Keratinocyte (primary cell): Measurements from ENCODE around the gene VEZT. TPM values are rescaled to one million over a fixed set of nuclear protein-coding genes. Genes with fewer than 3 reads are reported as not detected.

Experiments
- DNase-seq: peaks from one replicate; pipeline ENCODE4 v3.0.0-alpha.2; 2011; ENCODE audit warnings: low read depth, missing footprints, low spot score
- FAIRE-seq: peaks from 2 replicates; lab custom pipeline; 2011; peaks lifted over from hg19 to GRCh38; lab: Jason Lieb, UNC
- H2AFZ ChIP-seq: 2 replicates; pipeline ENCODE4 v1.6.0; 2012; ENCODE audit warnings: low read length, control low read depth, inconsistent platforms; ENCODE audit not compliant: control insufficient read depth
- H3K27ac ChIP-seq: 2 replicates; pipeline ENCODE4 v1.5.1; 2011; ENCODE audit warnings: low read length; ENCODE audit not compliant: control insufficient read depth, insufficient read depth
- H3K27me3 ChIP-seq: 3 replicates; pipeline ENCODE4 v1.6.0; 2011; ENCODE audit warnings: low read length; ENCODE audit not compliant: control insufficient read depth, insufficient read depth; ENCODE audit errors: extremely low read depth
- H3K36me3 ChIP-seq, 2 experiments: 2 replicates in 1 of 2; 3 replicates in 1 of 2; pipeline ENCODE4 v1.5.1; 2011; ENCODE audit warnings: low read length in 2 of 2, mild to moderate bottlenecking in 1 of 2; ENCODE audit not compliant: control insufficient read depth in 2 of 2, insufficient read depth in 2 of 2; ENCODE audit errors: extremely low read depth in 1 of 2
- H3K4me1 ChIP-seq: 3 replicates; pipeline ENCODE4 v1.5.1; 2011; ENCODE audit warnings: low read length; ENCODE audit not compliant: control insufficient read depth, insufficient read depth; ENCODE audit errors: extremely low read depth
- H3K4me2 ChIP-seq: 3 replicates; pipeline ENCODE4 v1.6.0; 2011; ENCODE audit warnings: low read depth, low read length; ENCODE audit not compliant: control insufficient read depth, insufficient read depth; ENCODE audit errors: extremely low read depth
- H3K4me3 ChIP-seq, 3 experiments: fragments of 200-600 bp in 1 of 3; sonication (generic) in 1 of 3; 2 replicates in 2 of 3; 3 replicates in 1 of 3; pipeline ENCODE4 v1.5.1; 2011 to 2016; ENCODE audit warnings: low read length in 3 of 3, mild to moderate bottlenecking in 3 of 3, control low read depth in 2 of 3, inconsistent platforms in 1 of 3, low read depth in 1 of 3, mixed read lengths in 1 of 3, mixed run types in 1 of 3, moderate library complexity in 1 of 3; ENCODE audit not compliant: control insufficient read depth in 2 of 3, insufficient read depth in 2 of 3; ENCODE audit errors: extremely low read depth in 1 of 3
- H3K79me2 ChIP-seq: 2 replicates; pipeline ENCODE4 v1.6.0; 2012; ENCODE audit warnings: low read length; ENCODE audit not compliant: control insufficient read depth, insufficient read depth
- H3K9ac ChIP-seq: 3 replicates; pipeline ENCODE4 v1.6.0; 2011; ENCODE audit warnings: low read length; ENCODE audit not compliant: control insufficient read depth, insufficient read depth; ENCODE audit errors: extremely low read depth
- H3K9me1 ChIP-seq: 3 replicates; pipeline ENCODE4 v1.6.0; 2011; ENCODE audit warnings: low read length; ENCODE audit not compliant: control insufficient read depth, insufficient read depth; ENCODE audit errors: extremely low read depth
- H3K9me3 ChIP-seq: 2 replicates; pipeline ENCODE4 v1.5.1; 2012; ENCODE audit warnings: low read depth, low read length; ENCODE audit not compliant: control insufficient read depth
- H4K20me1 ChIP-seq: 3 replicates; pipeline ENCODE4 v1.6.0; 2011; ENCODE audit warnings: low read length; ENCODE audit not compliant: control insufficient read depth, insufficient read depth; ENCODE audit errors: extremely low read depth
- EZH2 ChIP-seq: IDR thresholded peaks from one replicate; pipeline ENCODE4 v1.6.1; 2012; ENCODE audit warnings: inconsistent platforms, mild to moderate bottlenecking, low read length, moderate library complexity
- dilution Hi-C: fragments of 300-500 bp; cut with MboI; formaldehyde crosslinking; loops from one replicate; pipeline ENCODE4 v1.7.0; 2020; ENCODE audit warnings: low sequenced_read_pairs; ENCODE audit not compliant: extremely low pct_ligation_motif_present
- polyA plus RNA-seq, 5 experiments: library from polyadenylated mRNA; depleted of rRNA in 3 of 5; stranded (reverse) in 3 of 5; stranded (forward) in 1 of 5; unstranded in 1 of 5; fragments of >200 nt; gene quantifications; 1 replicate in 1 of 5; 2 replicates in 3 of 5; 3 replicates in 1 of 5; pipeline versions ENCODE4 v1.2.1 to v1.2.3, GENCODE V29; 2011 to 2012; ENCODE audit warnings: missing spikeins in 2 of 5, low read depth in 1 of 5, low replicate concordance in 1 of 5
- TF ChIP-seq, protein P1 (sequence below), 3 experiments: IDR thresholded peaks in 1 of 3; conservative IDR thresholded peaks in 1 of 3; optimal IDR thresholded peaks in 1 of 3; 2 replicates in 2 of 3; 3 replicates in 1 of 3; pipeline versions ENCODE3 to v1.5.1; 2011; ENCODE audit warnings: low read length in 3 of 3, mild to moderate bottlenecking in 3 of 3, moderate library complexity in 2 of 3, control low read depth in 1 of 3, inconsistent platforms in 1 of 3; ENCODE audit not compliant: insufficient read depth in 2 of 3; ENCODE audit errors: extremely low read depth in 1 of 3

The VEZT gene
- polyA plus RNA-seq, 1 donor (not counting 4 experiments of a cell fraction or from before 2014, with no cell fraction given) = 169 TPM

DNA sequence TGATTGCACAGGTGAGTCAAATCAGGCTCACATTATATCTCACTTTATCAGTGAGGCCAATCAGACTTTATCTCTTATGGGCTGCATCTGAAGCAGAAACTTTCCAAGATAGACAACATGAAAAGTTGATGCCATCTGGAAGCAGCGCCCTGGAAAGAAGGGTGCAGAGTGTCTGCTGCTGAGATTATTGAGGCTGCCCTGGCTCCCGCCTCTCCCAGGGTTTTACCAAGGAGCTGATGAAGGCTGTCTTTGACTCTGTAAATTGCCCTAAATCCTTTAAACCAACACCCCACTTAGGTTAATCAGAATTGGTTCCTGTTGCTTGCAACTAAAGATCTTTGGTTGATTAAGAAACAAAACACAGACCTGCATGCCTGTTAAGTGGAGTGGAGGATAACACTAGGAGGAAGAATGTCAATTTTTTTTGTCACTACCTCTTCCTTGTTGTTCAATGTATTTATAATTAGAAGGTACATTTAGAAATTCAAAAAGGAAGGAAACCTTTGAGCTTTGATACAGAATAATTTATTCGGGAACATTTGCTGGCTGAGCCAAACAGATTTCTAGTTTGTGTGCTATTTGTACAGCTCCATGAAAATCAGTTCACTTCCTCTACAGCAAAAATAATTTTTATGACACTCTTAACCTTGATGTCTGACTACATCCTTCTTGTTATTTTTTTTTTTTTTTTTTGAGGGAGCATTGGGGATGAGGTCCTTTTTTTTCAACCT is 104.1 kb downstream of the VEZT start:
- Histone ChIP-seq H3K27me3 (no peaks in the 10 kb centered on the region), H4K20me1 (no peaks in the 10 kb centered on the region), H3K27ac (no peak overlapping the region), H3K4me3 (no peak overlapping the region), H3K36me3 (no peaks in the 10 kb centered on the region), H3K4me1 (peaks cover 4% of the 10 kb centered on the region), H3K9ac (no peak overlapping the region), H3K9me3 (no peaks in the 10 kb centered on the region), H3K9me1 (no peaks in the 10 kb centered on the region), H3K4me2 (no peak overlapping the region), H2AFZ (no peak overlapping the region), H3K79me2 (no peaks in the 10 kb centered on the region)
- no peak for FAIRE-seq
- no peak for DNase-seq
- dilution Hi-C loops = no loop called here
- TF ChIP-seq EZH2 = no peak
- TF ChIP-seq, protein P1, sequence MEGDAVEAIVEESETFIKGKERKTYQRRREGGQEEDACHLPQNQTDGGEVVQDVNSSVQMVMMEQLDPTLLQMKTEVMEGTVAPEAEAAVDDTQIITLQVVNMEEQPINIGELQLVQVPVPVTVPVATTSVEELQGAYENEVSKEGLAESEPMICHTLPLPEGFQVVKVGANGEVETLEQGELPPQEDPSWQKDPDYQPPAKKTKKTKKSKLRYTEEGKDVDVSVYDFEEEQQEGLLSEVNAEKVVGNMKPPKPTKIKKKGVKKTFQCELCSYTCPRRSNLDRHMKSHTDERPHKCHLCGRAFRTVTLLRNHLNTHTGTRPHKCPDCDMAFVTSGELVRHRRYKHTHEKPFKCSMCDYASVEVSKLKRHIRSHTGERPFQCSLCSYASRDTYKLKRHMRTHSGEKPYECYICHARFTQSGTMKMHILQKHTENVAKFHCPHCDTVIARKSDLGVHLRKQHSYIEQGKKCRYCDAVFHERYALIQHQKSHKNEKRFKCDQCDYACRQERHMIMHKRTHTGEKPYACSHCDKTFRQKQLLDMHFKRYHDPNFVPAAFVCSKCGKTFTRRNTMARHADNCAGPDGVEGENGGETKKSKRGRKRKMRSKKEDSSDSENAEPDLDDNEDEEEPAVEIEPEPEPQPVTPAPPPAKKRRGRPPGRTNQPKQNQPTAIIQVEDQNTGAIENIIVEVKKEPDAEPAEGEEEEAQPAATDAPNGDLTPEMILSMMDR (optimal IDR thresholded peaks at IDR 0.05 in 1 of 3, IDR thresholded peaks at IDR 0.05 in 1 of 3, conservative IDR thresholded peaks at IDR 0.05 in 1 of 3; ENCODE audit: extremely low read depth in 1 of 3, insufficient read depth in 2 of 3, low read length in 3 of 3) = no peak

DNA sequence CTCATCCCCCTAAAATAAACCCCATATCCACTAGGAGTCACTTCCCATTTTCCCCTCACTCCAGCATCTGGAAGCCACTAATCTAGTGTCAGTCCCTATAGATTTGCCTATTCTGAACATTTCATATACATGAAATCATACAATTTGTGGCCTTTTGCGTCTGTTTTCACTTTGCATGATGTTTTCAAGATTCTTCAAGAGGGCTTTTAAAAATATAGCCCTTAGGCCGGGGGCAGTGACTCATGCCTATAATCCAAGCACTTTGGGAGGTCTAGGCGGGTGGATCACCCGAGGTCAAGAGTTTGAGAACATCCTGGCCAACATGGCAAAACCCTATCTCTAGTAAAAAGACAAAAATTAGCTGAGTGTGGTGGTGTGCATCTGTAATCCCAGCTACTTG is 104.7 kb downstream of the VEZT start:
- H3K9me3 ChIP-seq = no peaks in the 10 kb centered on the region
- no peaks in the 10 kb centered on the region for H4K20me1 ChIP-seq
- no peak for DNase-seq
- no peak for FAIRE-seq
- H3K36me3 ChIP-seq = no peaks in the 10 kb centered on the region
- no peak overlapping the region for H3K9ac ChIP-seq
- dilution Hi-C loops = no loop called here
- no peak overlapping the region for H3K27ac ChIP-seq
- no peak for TF ChIP-seq EZH2
- TF ChIP-seq, protein P1 (optimal IDR thresholded peaks at IDR 0.05 in 1 of 3, IDR thresholded peaks at IDR 0.05 in 1 of 3, conservative IDR thresholded peaks at IDR 0.05 in 1 of 3; ENCODE audit: extremely low read depth in 1 of 3, insufficient read depth in 2 of 3, low read length in 3 of 3) = no peak
- no peaks in the 10 kb centered on the region for H3K27me3 ChIP-seq
- no peak overlapping the region for H3K4me2 ChIP-seq
- no peaks in the 10 kb centered on the region for H3K9me1 ChIP-seq
- peaks cover 4% of the 10 kb centered on the region for H3K4me1 ChIP-seq
- H3K79me2 ChIP-seq = no peaks in the 10 kb centered on the region
- no peak overlapping the region for H2AFZ ChIP-seq
- H3K4me3 ChIP-seq = no peak overlapping the region
